ENCODE data around the gene HSBP1.

- TF ChIP-seq CTCF (IDR thresholded peaks at IDR 0.05; ENCODE audit: poor library complexity) (no peak), EZH2 (IDR thresholded peaks at IDR 0.05; ENCODE audit: borderline replicate concordance) (no peak)
Observed at GRCh38 chr16:83799336-83799735, 8.4 kb upstream of the HSBP1 start.
